ENCODE data around the gene OR9Q1. TPM values are rescaled to one million over a fixed set of nuclear protein-coding genes. Genes with fewer than 3 reads are reported as not detected.

OR9Q1 gene
- total RNA-seq, 2 experiments from 2014 or later: not detected

DNA sequence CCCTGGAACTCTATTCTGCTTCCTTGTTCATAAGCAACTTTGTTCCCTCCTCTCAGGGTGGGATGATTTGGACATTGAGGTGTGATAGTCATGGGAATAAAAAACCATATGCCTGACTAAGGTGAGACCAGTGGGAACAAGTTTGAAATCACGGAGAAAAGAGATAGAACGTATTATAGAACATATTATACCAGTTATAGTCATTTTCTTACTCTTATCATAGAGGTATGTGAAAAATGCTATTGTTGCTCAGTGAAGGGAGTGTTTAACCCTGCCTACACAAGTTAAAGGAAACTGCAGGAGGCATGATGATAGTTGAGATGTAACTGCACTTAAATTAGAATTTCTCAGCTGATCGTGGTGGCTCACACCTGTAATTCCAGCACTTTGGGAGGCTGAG is 22.6 kb downstream of the OR9Q1 start:
- intact Hi-C loops (cut with DNase I, micrococcal nuclease): no loop called here
- no peak for ATAC-seq (ENCODE audit: poor library complexity)
- DNase-seq: no peak
- no peak overlapping the region for H3K4me3 Mint-ChIP-seq
- H3K27me3 Mint-ChIP-seq: peaks cover 26% of the 10 kb centered on the region
- no peak overlapping the region for H3K4me3 ChIP-seq (ENCODE audit: low read length)
- TF ChIP-seq CTCF (IDR thresholded peaks at IDR 0.05): no peak
- H3K9me3 Mint-ChIP-seq: peaks cover 2% of the 10 kb centered on the region
- CTCF ChIA-PET: no interaction called here
- no peak overlapping the region for H3K27ac ChIP-seq (ENCODE audit: low read depth in 1 of 2, low read length in 2 of 2)
- no peaks in the 10 kb centered on the region for H3K4me1 Mint-ChIP-seq (ENCODE audit: low read depth)
- H3K4me1 ChIP-seq (ENCODE audit: insufficient read depth, low read length): no peaks in the 10 kb centered on the region
- H3K27me3 ChIP-seq (ENCODE audit: control insufficient read depth in 1 of 2, insufficient read depth in 2 of 2, low read length in 2 of 2): peaks cover 3 to 5% of the 10 kb centered on the region in 2 experiments
- POLR2A ChIA-PET: no interaction called here
- peaks cover 0 to under 1% of the 10 kb centered on the region in 2 experiments for H3K9me3 ChIP-seq (ENCODE audit: control insufficient read depth in 1 of 2, insufficient read depth in 1 of 2, low read length in 2 of 2)
- no peak overlapping the region for H3K27ac Mint-ChIP-seq
- no peaks in the 10 kb centered on the region for H3K36me3 ChIP-seq (ENCODE audit: insufficient read depth, low read length)
- H3K36me3 Mint-ChIP-seq (ENCODE audit: low read depth): no peaks in the 10 kb centered on the region

DNA sequence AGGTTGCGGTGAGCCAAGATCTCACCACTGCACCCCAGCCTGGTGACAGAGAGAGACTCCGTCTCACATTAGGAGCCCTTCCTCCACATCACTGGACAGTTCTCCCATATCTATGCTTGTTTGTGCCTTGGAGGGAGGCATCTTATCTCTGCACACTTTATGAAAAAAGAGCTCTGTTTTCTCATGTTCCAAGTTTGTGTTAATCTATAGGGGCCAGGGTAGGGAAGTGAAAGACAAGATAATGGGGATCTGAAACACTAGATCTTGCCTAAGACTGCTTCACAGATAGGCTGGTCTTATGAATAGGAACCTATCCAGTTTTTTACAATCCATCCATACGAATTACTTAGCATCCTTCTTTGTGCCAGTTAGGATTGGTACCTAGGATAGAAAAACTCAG is 24.1 kb downstream of the OR9Q1 start:
- H3K36me3 Mint-ChIP-seq (ENCODE audit: low read depth): no peaks in the 10 kb centered on the region
- CTCF ChIA-PET: no interaction called here

GRCh38 chr11:58055806-58056401 is 32.2 kb downstream of the OR9Q1 start:
- H3K36me3 ChIP-seq (ENCODE audit: insufficient read depth, low read length): no peaks in the 10 kb centered on the region
- H3K4me3 Mint-ChIP-seq: no peak overlapping the region
- ChIA-PET CTCF (no interaction called here), POLR2A (no interaction called here)
- no peaks in the 10 kb centered on the region for H3K27me3 ChIP-seq (ENCODE audit: control insufficient read depth in 1 of 2, insufficient read depth in 2 of 2, low read length in 2 of 2)
- DNase-seq: no peak
- ATAC-seq (ENCODE audit: poor library complexity): no peak
- no peaks in the 10 kb centered on the region for H3K4me1 Mint-ChIP-seq (ENCODE audit: low read depth)
- no peak for TF ChIP-seq CTCF (IDR thresholded peaks at IDR 0.05)
- intact Hi-C loops (cut with DNase I, micrococcal nuclease): no loop called here
- no peak overlapping the region for H3K27ac ChIP-seq (ENCODE audit: low read depth in 1 of 2, low read length in 2 of 2)
- no peak overlapping the region for H3K4me3 ChIP-seq (ENCODE audit: low read length)
- H3K4me1 ChIP-seq (ENCODE audit: insufficient read depth, low read length): no peaks in the 10 kb centered on the region
- no peaks in the 10 kb centered on the region for H3K36me3 Mint-ChIP-seq (ENCODE audit: low read depth)
- no peak overlapping the region for H3K27ac Mint-ChIP-seq
- H3K9me3 ChIP-seq (ENCODE audit: control insufficient read depth in 1 of 2, insufficient read depth in 1 of 2, low read length in 2 of 2): no peaks in the 10 kb centered on the region
- H3K27me3 Mint-ChIP-seq: no peaks in the 10 kb centered on the region
- peaks cover 6% of the 10 kb centered on the region for H3K9me3 Mint-ChIP-seq

More for the DNA sequence above, 24.1 kb downstream of the OR9Q1 start:
- intact Hi-C loops (cut with DNase I, micrococcal nuclease): no loop called here
- Mint-ChIP-seq H3K27ac (no peak overlapping the region), H3K27me3 (peaks cover 26% of the 10 kb centered on the region), H3K4me1 (ENCODE audit: low read depth) (no peaks in the 10 kb centered on the region), H3K4me3 (no peak overlapping the region), H3K9me3 (peaks cover 2% of the 10 kb centered on the region)
- Histone ChIP-seq H3K4me3 (ENCODE audit: low read length) (no peak overlapping the region), H3K4me1 (ENCODE audit: insufficient read depth, low read length) (no peaks in the 10 kb centered on the region), H3K27ac (ENCODE audit: low read depth in 1 of 2, low read length in 2 of 2) (no peak overlapping the region), H3K27me3 (ENCODE audit: control insufficient read depth in 1 of 2, insufficient read depth in 2 of 2, low read length in 2 of 2) (peaks cover 3 to 5% of the 10 kb centered on the region in 2 experiments), H3K9me3 (ENCODE audit: control insufficient read depth in 1 of 2, insufficient read depth in 1 of 2, low read length in 2 of 2) (no peaks in the 10 kb centered on the region), H3K36me3 (ENCODE audit: insufficient read depth, low read length) (no peaks in the 10 kb centered on the region)
- no peak for DNase-seq
- ATAC-seq (ENCODE audit: poor library complexity): no peak
- no peak for TF ChIP-seq CTCF (IDR thresholded peaks at IDR 0.05)
- POLR2A ChIA-PET: no interaction called here

Data from CD4-positive, alpha-beta T cell (primary cell).